Ishikawa (cell line): ENCODE measurements around the gene ISOC2.

Experiments
- CEBPB ChIP-seq: IDR thresholded peaks from 2 replicates; pipeline ENCODE4 v1.6.1; 2012
- CREB1 ChIP-seq: IDR thresholded peaks from 2 replicates; pipeline ENCODE4 v1.6.1; 2012; ENCODE audit warnings: low read depth
- EGR1 ChIP-seq: IDR thresholded peaks from 2 replicates; pipeline ENCODE4 v1.6.1; 2012
- EP300 ChIP-seq: IDR thresholded peaks from 2 replicates; pipeline ENCODE4 v1.6.1; 2012; ENCODE audit warnings: borderline replicate concordance
- FOXM1 ChIP-seq: IDR thresholded peaks from 2 replicates; pipeline ENCODE4 v1.6.1; 2012; ENCODE audit warnings: low read depth, borderline replicate concordance
- MAX ChIP-seq: IDR thresholded peaks from 2 replicates; pipeline ENCODE4 v1.6.1; 2012
- NFIC ChIP-seq: IDR thresholded peaks from 2 replicates; pipeline ENCODE4 v1.6.1; 2012
- RAD21 ChIP-seq: IDR thresholded peaks from 2 replicates; pipeline ENCODE4 v1.6.1; 2012; ENCODE audit warnings: low read depth
- REST ChIP-seq: IDR thresholded peaks from 2 replicates; pipeline ENCODE4 v1.6.1; 2012; ENCODE audit warnings: low read depth, mild to moderate bottlenecking
- TAF1 ChIP-seq: IDR thresholded peaks from 2 replicates; pipeline ENCODE4 v1.6.1; 2012; ENCODE audit warnings: low read depth, mild to moderate bottlenecking
- TCF12 ChIP-seq: IDR thresholded peaks from 2 replicates; pipeline ENCODE4 v1.6.1; 2012; ENCODE audit warnings: low read depth
- TEAD4 ChIP-seq: IDR thresholded peaks from 2 replicates; pipeline ENCODE4 v1.6.1; 2012
- USF1 ChIP-seq: IDR thresholded peaks from 2 replicates; pipeline ENCODE4 v1.6.1; 2012
- YY1 ChIP-seq: IDR thresholded peaks from 2 replicates; pipeline ENCODE4 v1.6.1; 2012; ENCODE audit warnings: low read depth
- ZBTB7A ChIP-seq: IDR thresholded peaks from 2 replicates; pipeline ENCODE4 v1.6.1; 2012; ENCODE audit warnings: low read depth

The ISOC2 gene

GRCh38 chr19:55503157-55503501 is 41.7 kb upstream of the ISOC2 start:
- TF ChIP-seq REST (no peak), CEBPB (no peak), EGR1 (no peak), USF1 (no peak), RAD21 (no peak), ZBTB7A (no peak), FOXM1 (no peak), YY1 (no peak), MAX (no peak), NFIC (no peak), TCF12 (no peak), EP300 (no peak), TAF1 (no peak), CREB1 (no peak), TEAD4 (no peak)

- TF ChIP-seq MAX (no peak), REST (no peak), TCF12 (no peak), CEBPB (no peak), YY1 (no peak), FOXM1 (no peak), EGR1 (no peak), CREB1 (no peak), NFIC (no peak), TEAD4 (no peak), RAD21 (no peak), TAF1 (no peak), ZBTB7A (no peak)
Measured at GRCh38 chr19:55502197-55502952, 40.9 kb upstream of the ISOC2 start.

- TF ChIP-seq TAF1 (no peak), CEBPB (no peak), YY1 (no peak), NFIC (no peak), FOXM1 (no peak), TCF12 (no peak), EGR1 (no peak), MAX (no peak), REST (no peak), CREB1 (no peak), TEAD4 (no peak), RAD21 (no peak), ZBTB7A (no peak), EP300 (no peak)
Measured at GRCh38 chr19:55500368-55500952, 39.0 kb upstream of the ISOC2 start.

GRCh38 chr19:55498246-55498840 is 36.9 kb upstream of the ISOC2 start:
- TF ChIP-seq ZBTB7A = no peak
- no peak for TF ChIP-seq NFIC
- TF ChIP-seq TAF1 = no peak
- TF ChIP-seq TEAD4 = no peak
- TF ChIP-seq EGR1 = no peak
- TF ChIP-seq USF1 = no peak
- TF ChIP-seq CEBPB = no peak
- TF ChIP-seq FOXM1 = no peak
- no peak for TF ChIP-seq YY1
